Fibroblast of villous mesenchyme (primary cell): ENCODE measurements around the gene LSR. TPM values are rescaled to one million over a fixed set of nuclear protein-coding genes. Genes with fewer than 3 reads are reported as not detected.

ENCODE experiments used
- DNase-seq: peaks from one replicate; pipeline ENCODE4 v3.0.0-alpha.2; 2010; ENCODE audit warnings: low read depth
- H3K4me3 ChIP-seq: 2 replicates; pipeline ENCODE4 v1.5.1; 2011; ENCODE audit warnings: low read depth, mild to moderate bottlenecking, low read length
- total RNA-seq: library from RNA; depleted of rRNA; stranded (reverse); fragments of >200 nt; gene quantifications from 2 replicates; pipeline ENCODE4 v1.2.3, GENCODE V29; 2012
- TF ChIP-seq, protein P1 (sequence below): IDR thresholded peaks from 2 replicates; pipeline ENCODE4 v1.5.1; 2012; ENCODE audit warnings: low read depth, mild to moderate bottlenecking, low read length; ENCODE audit not compliant: insufficient read depth

The LSR gene
- total RNA-seq, 1 donor: 0.86 TPM

GRCh38 chr19:35265900-35266519 is 17.2 kb downstream of the LSR start:
- DNase-seq: no peak

GRCh38 chr19:35266520-35267352 is 17.9 kb downstream of the LSR start:
- TF ChIP-seq, protein P1, sequence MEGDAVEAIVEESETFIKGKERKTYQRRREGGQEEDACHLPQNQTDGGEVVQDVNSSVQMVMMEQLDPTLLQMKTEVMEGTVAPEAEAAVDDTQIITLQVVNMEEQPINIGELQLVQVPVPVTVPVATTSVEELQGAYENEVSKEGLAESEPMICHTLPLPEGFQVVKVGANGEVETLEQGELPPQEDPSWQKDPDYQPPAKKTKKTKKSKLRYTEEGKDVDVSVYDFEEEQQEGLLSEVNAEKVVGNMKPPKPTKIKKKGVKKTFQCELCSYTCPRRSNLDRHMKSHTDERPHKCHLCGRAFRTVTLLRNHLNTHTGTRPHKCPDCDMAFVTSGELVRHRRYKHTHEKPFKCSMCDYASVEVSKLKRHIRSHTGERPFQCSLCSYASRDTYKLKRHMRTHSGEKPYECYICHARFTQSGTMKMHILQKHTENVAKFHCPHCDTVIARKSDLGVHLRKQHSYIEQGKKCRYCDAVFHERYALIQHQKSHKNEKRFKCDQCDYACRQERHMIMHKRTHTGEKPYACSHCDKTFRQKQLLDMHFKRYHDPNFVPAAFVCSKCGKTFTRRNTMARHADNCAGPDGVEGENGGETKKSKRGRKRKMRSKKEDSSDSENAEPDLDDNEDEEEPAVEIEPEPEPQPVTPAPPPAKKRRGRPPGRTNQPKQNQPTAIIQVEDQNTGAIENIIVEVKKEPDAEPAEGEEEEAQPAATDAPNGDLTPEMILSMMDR: no peak
- H3K4me3 ChIP-seq: peak overlapping the region; percentile 71
- DNase-seq: no peak

More at GRCh38 chr19:35265900-35266519, 17.2 kb downstream of the LSR start:
- TF ChIP-seq, protein P1: no peak
- no peak overlapping the region for H3K4me3 ChIP-seq

DNA sequence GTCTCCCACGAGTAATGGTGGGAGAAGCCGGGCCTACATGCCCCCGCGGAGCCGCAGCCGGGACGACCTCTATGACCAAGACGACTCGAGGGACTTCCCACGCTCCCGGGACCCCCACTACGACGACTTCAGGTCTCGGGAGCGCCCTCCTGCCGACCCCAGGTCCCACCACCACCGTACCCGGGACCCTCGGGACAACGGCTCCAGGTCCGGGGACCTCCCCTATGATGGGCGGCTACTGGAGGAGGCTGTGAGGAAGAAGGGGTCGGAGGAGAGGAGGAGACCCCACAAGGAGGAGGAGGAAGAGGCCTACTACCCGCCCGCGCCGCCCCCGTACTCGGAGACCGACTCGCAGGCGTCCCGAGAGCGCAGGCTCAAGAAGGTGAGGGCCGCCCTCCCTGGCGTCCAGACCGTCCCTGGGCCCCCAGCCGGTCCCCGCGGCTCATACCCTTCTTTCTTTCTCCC is 18.6 kb downstream of the LSR start:
- peak; percentile 32 for DNase-seq
- peak overlapping the region; percentile 71 for H3K4me3 ChIP-seq
- TF ChIP-seq, protein P1: no peak

DNA sequence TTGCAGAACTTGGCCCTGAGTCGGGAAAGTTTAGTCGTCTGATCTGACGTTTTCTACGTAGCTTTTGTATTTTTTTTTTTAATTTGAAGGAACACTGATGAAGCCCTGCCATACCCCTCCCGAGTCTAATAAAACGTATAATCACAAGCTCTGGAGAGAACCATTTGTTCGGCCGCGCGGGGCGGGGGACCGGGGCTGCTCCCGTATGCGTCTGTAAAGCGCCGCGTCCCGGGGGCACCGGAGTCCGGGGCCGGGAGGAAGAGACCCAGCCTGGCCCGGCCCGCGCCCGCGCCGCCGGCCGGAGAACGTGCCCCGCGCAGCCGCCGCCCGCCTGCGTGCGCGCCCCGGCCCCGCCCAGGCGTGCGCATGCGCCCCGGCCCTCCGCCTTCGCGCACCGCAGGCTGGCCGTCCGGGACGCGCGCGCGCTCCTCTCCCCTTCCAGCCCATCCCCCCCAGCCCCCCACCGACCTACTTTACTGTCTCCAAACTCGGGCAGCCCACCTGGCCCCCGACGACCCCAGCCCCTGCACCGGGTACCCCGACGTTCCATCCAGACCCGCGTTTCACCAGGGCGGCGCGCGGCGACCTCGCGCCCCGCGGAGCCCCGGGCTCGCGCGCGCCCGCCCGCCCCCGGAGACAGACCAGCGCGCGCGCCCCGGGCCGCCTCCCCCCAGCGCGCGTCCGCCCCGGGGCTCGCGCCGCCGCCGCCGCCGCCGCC is 19.2 kb downstream of the LSR start:
- peak; percentile 65 for DNase-seq
- H3K4me3 ChIP-seq: peak overlapping the region; percentile 71
- TF ChIP-seq, protein P1: no peak

DNA sequence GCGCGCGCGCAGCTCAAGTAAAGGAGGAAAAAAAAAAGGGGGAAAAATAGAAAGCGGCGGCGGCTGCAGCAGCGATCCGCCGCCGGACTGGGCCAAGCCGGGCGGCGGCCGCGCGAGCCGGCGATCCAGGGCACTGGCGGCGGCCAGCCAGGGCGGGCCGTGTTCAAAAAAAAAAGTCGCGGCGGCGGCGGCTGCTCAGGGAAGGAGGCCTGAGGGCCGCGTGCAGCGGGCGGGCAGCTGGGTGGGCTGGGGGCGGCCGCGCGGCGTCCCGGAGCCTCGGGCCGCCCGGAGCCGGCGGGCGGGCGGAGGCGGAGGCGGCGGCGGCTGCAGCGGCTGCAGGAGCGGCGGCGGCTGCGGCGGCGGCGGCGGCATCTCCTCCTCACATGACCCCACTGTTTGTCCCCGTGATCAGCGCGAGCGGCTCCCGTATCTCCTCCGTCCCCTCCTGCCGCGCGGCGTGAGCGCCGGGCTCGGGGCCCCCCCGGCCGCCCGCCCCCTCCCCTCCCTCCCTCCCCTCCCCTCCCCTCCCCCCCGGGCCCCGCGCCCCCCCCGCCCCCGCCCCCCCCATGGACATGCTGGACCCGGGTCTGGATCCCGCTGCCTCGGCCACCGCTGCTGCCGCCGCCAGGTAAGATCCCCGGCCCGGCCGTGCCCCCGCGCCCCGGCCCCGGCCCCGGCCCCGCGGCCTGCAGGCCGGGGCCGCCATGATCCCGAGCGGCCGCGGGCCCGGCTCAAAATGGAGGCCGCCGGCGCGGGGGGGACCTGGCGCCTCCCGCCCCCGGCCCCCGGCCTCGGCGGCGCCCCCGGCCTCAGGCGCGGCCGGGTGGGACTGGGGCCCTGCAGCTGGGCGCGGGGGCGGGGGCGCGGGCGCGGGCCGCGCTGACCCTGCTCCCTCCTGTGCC is 20.0 kb downstream of the LSR start, which contains the start of gene USF2:
Gene USF2, plus strand, starts transcription at position 427 of the 902 bp plus-strand sequence. Its CDS starts 140 bp downstream, at position 567.
- TF ChIP-seq, protein P1: no peak
- H3K4me3 ChIP-seq: peak within 1 kb of the TSS; percentile 71
- peak; percentile 78 for DNase-seq

DNA sequence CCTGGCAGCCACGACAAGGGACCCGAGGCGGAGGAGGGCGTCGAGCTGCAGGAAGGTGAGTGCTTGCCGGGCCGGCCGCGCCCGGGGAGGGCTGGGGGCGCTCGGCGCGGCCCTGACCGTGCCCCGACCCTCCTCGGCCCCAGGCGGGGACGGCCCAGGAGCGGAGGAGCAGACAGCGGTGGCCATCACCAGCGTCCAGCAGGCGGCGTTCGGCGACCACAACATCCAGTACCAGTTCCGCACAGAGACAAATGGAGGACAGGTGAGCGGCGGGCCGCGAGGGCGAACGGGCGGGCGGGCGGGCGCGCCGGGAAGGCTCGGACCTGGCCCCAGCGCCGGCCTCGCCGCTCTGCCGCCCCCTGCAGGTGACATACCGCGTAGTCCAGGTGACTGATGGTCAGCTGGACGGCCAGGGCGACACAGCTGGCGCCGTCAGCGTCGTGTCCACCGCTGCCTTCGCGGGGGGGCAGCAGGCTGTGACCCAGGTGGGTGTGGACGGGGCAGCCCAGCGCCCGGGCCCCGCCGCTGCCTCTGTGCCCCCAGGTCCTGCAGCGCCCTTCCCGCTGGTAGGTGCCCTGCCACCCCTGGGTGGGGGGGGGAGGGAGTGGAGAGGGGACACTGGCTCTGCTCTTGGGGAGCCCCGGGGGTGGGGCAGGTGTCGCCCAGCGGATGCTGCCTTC is 20.8 kb downstream of the LSR start:
- peak; percentile 79 for DNase-seq
- H3K4me3 ChIP-seq: peak overlapping the region; percentile 57

More for the DNA sequence above, 20.8 kb downstream of the LSR start:
- TF ChIP-seq, protein P1: peak; percentile 53
